Measurements from ENCODE around the gene NELFB.
"Not testable (repeated sequence)": the region's sequence is repeated elsewhere in the genome, so short reads cannot be mapped to it uniquely, and the experiment has no call there.

DNA sequence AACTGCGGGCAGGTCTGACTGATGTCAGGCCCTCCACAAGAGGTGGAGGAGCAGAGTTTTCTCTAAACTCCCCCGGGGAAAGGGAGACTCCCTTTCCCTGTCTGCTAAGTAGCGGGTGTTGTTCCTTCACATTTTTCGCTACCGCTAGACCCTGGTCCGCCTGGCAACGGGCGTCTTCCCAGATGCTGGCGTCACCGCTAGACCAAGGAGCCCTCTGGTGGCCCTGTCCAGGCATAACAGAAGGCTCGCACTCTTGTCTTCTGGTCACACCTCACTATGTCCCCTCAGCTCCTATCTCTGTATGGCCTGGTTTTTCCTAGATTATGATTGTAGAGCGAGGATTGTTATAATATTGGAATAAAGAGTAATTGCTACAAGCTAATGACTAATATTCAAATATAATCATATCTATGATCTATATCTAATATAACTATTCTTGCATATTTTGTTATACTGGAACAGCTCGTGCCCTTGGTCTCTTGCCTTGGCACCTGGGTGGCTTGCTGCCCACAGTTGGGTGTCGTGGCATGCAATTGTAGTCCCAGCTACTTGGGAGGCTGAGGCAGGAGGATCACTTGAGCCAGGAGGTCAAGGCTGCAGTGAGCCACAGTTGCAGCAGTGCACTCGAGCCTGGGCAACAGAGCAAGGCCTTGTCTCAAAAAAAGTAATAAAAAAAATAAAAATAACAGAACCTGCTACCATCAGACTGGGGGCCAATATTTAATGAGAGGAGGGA lies 7.2 kb downstream of the NELFB start:
- TF ChIP-seq, protein P1, sequence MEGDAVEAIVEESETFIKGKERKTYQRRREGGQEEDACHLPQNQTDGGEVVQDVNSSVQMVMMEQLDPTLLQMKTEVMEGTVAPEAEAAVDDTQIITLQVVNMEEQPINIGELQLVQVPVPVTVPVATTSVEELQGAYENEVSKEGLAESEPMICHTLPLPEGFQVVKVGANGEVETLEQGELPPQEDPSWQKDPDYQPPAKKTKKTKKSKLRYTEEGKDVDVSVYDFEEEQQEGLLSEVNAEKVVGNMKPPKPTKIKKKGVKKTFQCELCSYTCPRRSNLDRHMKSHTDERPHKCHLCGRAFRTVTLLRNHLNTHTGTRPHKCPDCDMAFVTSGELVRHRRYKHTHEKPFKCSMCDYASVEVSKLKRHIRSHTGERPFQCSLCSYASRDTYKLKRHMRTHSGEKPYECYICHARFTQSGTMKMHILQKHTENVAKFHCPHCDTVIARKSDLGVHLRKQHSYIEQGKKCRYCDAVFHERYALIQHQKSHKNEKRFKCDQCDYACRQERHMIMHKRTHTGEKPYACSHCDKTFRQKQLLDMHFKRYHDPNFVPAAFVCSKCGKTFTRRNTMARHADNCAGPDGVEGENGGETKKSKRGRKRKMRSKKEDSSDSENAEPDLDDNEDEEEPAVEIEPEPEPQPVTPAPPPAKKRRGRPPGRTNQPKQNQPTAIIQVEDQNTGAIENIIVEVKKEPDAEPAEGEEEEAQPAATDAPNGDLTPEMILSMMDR (IDR thresholded peaks at IDR 0.05), result peak; percentile 10 to 34 (median 19)
- not testable (repeated sequence) for TF ChIP-seq POLR2A (IDR thresholded peaks at IDR 0.05)

Measured in testis (tissue), 2 donors.